Iris pigment epithelial cell (primary cell): ENCODE results near the gene MAP7.
"Not testable (repeated sequence)": the region's sequence is repeated elsewhere in the genome, so short reads cannot be mapped to it uniquely, and the experiment has no call there.

Experiments
- DNase-seq: peaks from one replicate; pipeline ENCODE4 v3.0.0-alpha.2; 2011; ENCODE audit warnings: low read depth

Gene MAP7

GRCh38 chr6:136468711-136469110 lies 81.5 kb downstream of the MAP7 start:
- no peak for DNase-seq

DNA sequence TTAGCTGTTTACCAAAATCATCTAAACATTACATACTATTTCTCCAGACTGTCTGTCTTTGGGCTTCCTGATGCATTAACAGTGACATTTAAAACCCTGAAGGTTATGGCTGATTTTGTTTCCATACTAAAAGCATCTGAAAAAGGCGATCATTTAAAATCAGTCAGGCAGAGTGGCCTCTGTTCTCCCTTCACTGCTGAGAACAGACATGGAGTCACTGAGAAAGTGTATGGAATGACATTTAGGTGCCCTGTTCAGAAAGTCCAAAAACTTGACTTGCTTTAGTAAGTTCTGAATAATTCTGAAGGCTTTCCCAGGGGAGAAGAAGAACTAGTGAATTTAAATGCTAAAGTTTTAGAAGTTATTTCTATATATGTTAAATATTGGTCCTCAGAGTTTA lies 83.0 kb downstream of the MAP7 start:
- no peak for DNase-seq

- no peak for DNase-seq
Measured at GRCh38 chr6:136466777-136467176, 83.4 kb downstream of the MAP7 start.

- DNase-seq, result peak; percentile 45
Measured at GRCh38 chr6:136465766-136466303, 84.4 kb downstream of the MAP7 start.

- no peak for DNase-seq
Measured at GRCh38 chr6:136464874-136465273, 85.3 kb downstream of the MAP7 start.

DNA sequence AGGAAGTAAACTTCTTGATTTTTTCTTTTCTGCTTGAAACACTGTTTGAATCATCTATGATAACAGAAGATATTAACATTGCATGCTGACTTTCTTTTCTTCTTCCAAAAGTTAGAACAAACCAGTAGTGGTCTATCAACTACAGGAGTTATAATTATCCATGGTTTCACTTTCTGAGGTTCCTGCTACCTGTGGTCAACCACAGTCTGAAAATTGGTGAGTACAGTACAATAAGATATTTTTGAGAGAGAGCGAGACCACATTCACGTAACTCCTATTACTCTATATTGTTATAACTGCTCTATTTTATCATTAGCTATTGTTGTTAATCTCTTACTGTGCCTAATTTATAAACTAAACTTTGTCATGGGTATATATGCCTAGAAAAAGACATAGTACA lies 86.1 kb downstream of the MAP7 start:
- DNase-seq, result no peak

DNA sequence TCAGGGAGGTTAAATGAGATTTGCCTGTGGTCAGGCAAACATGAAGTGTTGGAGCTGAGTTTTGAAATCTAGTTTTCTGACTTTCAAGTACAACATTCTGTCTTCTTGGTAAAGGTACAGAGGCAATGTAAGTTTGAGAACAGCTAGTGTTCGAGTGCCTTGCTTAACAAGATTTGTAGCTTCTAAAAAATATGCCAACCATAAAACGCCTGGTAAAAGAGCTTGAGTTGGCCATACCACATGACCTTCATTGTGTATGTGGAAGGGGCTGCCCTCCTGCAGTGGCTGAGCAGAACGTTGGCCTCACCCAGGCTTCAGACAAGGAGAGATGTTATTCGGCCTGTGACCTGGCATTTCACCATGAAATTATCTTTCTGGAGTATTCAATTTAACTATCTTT lies 86.5 kb downstream of the MAP7 start:
- DNase-seq, result no peak

- peak; percentile 80 for DNase-seq
Measured at GRCh38 chr6:136446579-136447187, 103.5 kb downstream of the MAP7 start.

GRCh38 chr6:136446145-136446544 lies 104.1 kb downstream of the MAP7 start:
- no peak for DNase-seq

DNA sequence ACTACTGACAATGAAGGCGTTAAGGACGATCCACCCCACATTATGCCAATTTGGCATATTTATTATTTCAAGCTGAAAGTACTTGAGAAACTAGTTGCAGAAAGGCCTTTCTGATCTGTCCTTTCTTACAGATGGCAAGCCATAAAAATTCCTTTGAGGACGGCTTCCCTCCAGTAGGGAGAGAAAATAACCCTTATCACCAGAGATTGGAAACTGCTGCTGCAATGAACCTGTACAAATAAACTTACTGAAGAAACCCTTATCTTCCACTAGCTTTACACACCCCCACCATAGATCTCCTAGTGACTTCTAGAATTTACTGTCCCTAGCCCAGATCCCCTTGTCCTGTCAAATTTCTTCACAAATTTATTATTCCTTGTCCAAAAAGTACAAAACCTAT lies 105.2 kb downstream of the MAP7 start:
- no peak for DNase-seq

DNA sequence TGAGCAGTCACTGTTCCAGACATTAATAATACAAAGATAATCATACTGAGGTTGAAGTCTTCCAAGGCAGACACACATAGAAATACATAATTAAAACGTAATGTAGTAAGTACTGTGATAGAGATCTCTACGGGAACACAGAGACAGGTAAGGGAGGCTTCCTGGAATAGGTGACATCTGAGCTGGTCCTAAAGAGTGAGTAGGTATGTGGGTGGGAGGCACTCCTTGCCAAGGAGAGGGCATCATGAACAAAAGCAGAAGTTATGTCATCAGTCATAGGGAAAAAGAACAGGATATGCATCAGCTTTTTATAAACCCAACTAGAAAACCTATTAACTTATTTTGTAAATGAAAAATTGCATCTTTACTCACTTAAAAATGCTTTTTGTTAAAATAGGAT lies 110.0 kb downstream of the MAP7 start:
- DNase-seq, result no peak

DNA sequence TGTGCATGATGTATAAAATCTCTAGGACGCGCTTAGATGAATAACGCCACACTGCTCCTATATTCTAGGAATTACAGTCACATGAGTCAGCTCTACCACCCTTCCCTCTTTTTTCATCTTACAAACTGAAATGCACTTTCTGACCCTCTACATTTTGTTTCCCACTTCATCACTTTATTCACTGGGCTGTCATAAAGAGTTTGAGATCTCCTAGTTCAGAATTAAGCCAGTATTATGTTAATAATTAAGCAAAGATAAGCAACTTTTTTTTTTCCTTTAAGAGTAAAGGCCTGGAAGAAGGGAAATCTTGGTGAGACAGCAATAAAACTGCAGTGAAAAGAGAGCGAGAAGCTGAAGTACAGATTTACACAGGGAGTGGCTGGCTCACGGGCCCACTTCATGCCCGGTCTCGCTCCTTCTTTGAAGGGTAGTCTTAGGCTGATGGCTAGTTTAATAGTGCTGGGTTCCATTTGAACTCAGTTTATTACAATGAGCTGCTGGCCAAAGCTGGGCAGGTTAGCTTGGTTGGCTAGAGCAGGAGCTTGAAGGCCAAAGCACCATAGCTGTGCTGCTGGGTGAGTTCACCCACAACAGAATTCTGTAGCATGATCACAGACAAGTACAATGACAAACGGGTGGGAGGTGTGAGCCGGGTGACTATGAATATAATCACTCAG lies 110.6 kb downstream of the MAP7 start:
- no peak for DNase-seq

GRCh38 chr6:136438441-136438840 lies 111.8 kb downstream of the MAP7 start:
- no peak for DNase-seq

- no peak for DNase-seq
Measured at GRCh38 chr6:136437246-136437645, 113.0 kb downstream of the MAP7 start.

DNA sequence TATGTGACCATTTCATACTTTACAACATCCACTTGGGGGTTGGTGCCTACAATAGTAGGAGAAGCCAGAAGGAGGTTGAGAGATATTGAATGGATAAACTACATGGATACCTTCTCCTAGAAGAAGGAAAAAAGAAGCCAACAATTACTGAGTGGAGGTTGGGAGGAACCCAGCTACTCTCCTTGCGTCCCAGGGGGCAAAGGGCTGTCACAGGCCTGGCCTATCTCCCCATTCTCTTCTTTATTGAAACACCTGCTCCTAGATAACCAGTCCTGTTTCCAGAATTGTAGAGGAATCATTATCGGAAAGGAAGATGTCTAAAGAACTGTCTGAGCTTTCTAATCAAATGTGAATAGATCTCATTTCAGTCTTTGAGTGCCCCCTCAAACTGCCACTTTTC lies 115.1 kb downstream of the MAP7 start:
- no peak for DNase-seq

DNA sequence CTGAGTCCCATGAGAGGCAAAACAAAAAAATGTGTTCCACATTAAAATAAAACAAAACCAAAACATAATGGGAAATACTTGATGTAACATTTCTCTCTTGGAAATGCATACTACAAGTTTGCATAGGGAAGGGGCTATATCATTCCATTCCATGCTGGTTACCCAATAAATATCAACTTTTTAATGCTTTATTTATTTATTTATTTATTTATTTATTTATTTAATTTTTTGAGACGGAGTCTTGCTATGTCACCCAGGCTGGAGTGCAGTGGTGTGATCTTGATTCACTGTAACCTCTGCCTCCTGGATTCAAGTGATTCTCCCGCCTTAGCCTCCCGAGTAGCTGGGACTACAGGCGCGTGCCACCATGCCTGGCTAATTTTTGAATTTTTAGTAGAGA lies 118.9 kb downstream of the MAP7 start:
- DNase-seq, result not testable (repeated sequence)

DNA sequence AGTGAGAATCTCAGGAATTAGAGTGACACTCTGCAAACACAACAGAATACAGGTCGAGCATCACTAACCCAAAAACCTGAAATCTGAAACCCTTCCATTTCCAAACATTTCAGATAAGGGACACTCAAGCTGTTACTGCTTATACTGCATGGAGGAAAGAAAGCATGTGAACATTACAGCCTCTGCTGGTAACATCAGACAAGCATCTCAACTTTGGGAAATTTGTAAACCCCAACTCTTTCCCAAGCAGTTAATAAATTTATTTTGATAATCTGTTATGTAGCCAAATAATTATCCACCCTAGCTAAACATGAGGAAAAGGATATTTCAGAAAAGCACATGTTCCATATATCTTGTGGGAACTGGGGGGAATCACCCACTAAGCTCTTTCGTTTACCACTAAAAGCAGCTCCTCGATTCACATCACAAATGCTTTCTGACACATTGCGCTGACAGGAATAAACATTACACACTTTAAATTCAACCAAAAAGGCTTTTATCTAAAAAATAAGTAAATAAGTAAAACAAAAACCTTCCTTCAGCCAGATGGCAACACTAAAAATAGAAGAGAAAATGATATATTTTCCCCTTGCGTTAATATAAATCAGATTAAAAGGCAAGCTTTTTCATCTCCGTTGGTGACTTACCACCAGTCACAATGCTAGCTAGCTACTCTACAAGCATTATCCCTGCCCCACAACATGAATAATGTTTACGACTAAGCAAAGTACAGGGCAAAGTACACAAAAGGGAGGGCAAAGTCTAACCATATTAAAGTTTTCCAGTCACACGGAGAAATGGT lies 120.8 kb downstream of the MAP7 start:
- no peak for DNase-seq

GRCh38 chr6:136427378-136427717 lies 122.9 kb downstream of the MAP7 start:
- DNase-seq, result no peak

DNA sequence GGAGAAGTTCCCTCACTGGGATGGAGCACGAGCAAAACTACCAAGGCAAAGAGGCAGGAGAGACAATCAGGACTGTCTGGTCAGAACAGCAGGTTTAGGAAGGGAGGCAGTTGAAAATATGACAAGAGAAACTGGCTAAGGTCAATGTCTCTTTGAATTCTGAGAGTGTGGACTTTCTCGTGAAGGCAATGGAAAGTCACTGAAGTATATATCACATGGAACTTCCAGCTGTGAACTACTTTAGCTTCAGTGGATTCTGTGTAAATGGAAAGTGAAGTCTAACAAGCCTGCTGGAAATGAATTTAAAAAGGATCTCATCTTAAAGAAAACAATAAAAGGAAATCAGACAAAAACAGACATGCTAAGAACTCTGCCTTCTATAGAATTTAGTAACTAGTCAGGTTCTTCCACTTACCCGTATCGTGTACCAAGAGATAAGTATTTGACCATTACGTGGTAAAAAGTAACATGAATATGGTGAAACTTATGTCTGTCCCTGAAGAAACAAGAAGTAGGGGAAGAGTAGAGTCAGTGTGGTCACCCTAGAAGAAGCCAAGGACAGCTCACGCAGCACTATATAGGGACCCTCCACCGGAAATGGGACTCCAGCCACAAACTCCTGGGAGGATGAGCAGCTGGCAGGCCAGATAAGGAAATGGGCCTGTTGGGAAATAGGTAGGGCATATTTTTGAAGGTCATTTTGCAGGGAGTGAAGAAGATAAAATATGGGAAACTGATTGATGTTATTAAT lies 123.4 kb downstream of the MAP7 start:
- DNase-seq, result no peak

DNA sequence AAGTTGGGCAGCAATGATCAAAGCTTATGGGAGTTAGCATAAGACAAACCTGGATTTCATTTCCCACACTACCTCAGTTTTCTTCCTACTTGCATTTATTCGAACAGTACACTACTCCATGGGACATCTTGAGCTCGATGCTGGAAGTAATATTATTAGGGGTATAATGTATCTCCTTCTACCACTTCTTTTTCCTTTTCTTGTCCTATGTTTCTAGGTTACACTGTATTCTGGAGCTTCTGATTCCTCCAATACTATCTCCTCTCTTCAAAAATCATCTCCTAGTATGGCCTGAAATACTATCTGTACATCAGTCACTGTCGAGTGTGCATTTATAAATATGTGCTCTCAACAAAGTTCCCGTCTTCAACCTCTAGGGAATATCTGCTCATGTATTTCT lies 124.4 kb downstream of the MAP7 start:
- no peak for DNase-seq

DNA sequence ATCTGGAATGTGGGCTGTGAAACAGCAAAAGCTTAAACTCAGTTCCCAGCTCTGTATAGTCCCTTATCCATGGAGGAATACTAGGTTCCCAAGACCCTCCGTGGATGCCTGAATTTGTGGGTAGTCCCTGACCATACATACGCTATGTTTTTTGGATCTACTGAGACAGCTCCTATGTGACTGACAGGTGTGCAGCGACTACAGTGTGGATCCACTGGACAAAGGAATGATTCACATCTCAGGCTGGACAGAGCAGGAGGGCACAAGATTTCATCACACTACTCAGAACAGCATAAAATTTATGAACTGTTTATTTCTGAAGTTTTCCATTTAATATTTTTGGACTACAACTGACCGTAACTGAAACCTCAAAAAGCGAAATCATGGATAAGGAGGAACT lies 125.3 kb downstream of the MAP7 start:
- no peak for DNase-seq

- no peak for DNase-seq
Measured at GRCh38 chr6:136424450-136424849, 125.8 kb downstream of the MAP7 start.
